OCI-LY7 (cell line): ENCODE data around the gene DOHH. TPM values are rescaled to one million over a fixed set of nuclear protein-coding genes. Genes with fewer than 3 reads are reported as not detected.

Experiments used
- BruUV-seq: library from RNA; stranded (reverse); fragments of 400-500 nt; replicated peaks from 2 replicates; lab custom pipeline; 2021; lab: Mats Ljungman, UMichigan
- CTCF ChIA-PET: fragments of 300-600 bp; sonication (Branson Sonifier 250); formaldehyde crosslinking; loops from one replicate; lab custom pipeline; 2022; ENCODE audit warnings: antibody characterized with exemption; ENCODE audit not compliant: unreplicated experiment; lab: Charles Lee
- POLR2A ChIA-PET: fragments of 300-600 bp; sonication (Branson Sonifier 250); formaldehyde crosslinking; loops from one replicate; lab custom pipeline; 2022; ENCODE audit warnings: antibody characterized with exemption; lab: Charles Lee
- DNase-seq: peaks from one replicate; pipeline ENCODE4 v3.0.0-alpha.2; 2015; ENCODE audit warnings: low spot score
- H2AFZ ChIP-seq: fragments of 200-600 bp; sonication (generic), shearing (Covaris generic); 2 replicates; pipeline ENCODE4 v1.6.1; 2014; ENCODE audit warnings: mild to moderate bottlenecking, antibody characterized with exemption, low read length, moderate library complexity
- H3K27ac ChIP-seq: fragments of 200-600 bp; sonication (generic); 2 replicates; pipeline ENCODE4 v1.5.1; 2014; ENCODE audit warnings: mixed run types, low read depth, mild to moderate bottlenecking, moderate library complexity, low read length, inconsistent platforms; ENCODE audit not compliant: poor library complexity, severe bottlenecking
- H3K36me3 ChIP-seq: fragments of 200-600 bp; sonication (generic); 2 replicates; pipeline ENCODE4 v1.6.1; 2014; ENCODE audit warnings: mild to moderate bottlenecking, antibody characterized with exemption, low read length, moderate library complexity, mixed read lengths; ENCODE audit not compliant: insufficient read depth
- H3K4me1 ChIP-seq: fragments of 200-600 bp; sonication (generic); 2 replicates; pipeline ENCODE4 v1.5.1; 2014; ENCODE audit warnings: mild to moderate bottlenecking, low read length; ENCODE audit not compliant: insufficient read depth, poor library complexity, severe bottlenecking
- H3K4me2 ChIP-seq: fragments of 200-600 bp; sonication (generic); 2 replicates; pipeline ENCODE4 v1.6.1; 2014; ENCODE audit warnings: mild to moderate bottlenecking, low read length
- H3K4me3 ChIP-seq: fragments of 200-600 bp; sonication (generic); 2 replicates; pipeline ENCODE4 v1.5.1; 2014; ENCODE audit warnings: mild to moderate bottlenecking, low read depth, low read length; ENCODE audit not compliant: poor library complexity, severe bottlenecking
- H3K79me2 ChIP-seq: fragments of 200-600 bp; sonication (generic); 2 replicates; pipeline ENCODE4 v1.6.1; 2016; ENCODE audit warnings: low read depth, mild to moderate bottlenecking, low read length, moderate library complexity, mixed read lengths; ENCODE audit not compliant: insufficient read depth
- H3K9me2 ChIP-seq: fragments of 200-600 bp; sonication (generic); 2 replicates; pipeline ENCODE4 v1.6.1; 2016; ENCODE audit warnings: mild to moderate bottlenecking, low read length, mixed read lengths; ENCODE audit not compliant: insufficient read depth
- H3K9me3 ChIP-seq: fragments of 200-600 bp; sonication (generic); 2 replicates; pipeline ENCODE4 v1.6.1; 2014; ENCODE audit warnings: mild to moderate bottlenecking, mixed run types, low read length, mixed read lengths
- H4K20me1 ChIP-seq: fragments of 200-600 bp; sonication (generic); 2 replicates; pipeline ENCODE4 v1.6.1; 2014; ENCODE audit warnings: mild to moderate bottlenecking, antibody characterized with exemption, low read length, moderate library complexity, mixed read lengths; ENCODE audit not compliant: insufficient read depth
- CTCF ChIP-seq: fragments of 200-600 bp; sonication (generic); conservative IDR thresholded peaks from 2 replicates; pipeline ENCODE4 v1.5.1; 2014; ENCODE audit warnings: mild to moderate bottlenecking, antibody characterized with exemption, low read length, moderate library complexity, mixed read lengths
- EZH2phosphoT487 ChIP-seq: fragments of 200-600 bp; sonication (generic); IDR thresholded peaks from 2 replicates; pipeline ENCODE4 v1.6.1; 2018; ENCODE audit warnings: low read depth, borderline replicate concordance, mild to moderate bottlenecking, mixed run types, antibody characterized with exemption, low read length, moderate library complexity, mixed read lengths
- intact Hi-C: fragments of 100-400 bp; cut with micrococcal nuclease; formaldehyde crosslinking; loops from one replicate; pipeline ENCODE4 v1.10.0; 2022; ENCODE audit not compliant: unreplicated experiment
- total RNA-seq, 2 experiments: library from RNA; depleted of rRNA in 1 of 2; stranded (reverse); fragments of >200 nt in 1 of 2; shearing (Covaris generic) in 1 of 2; gene quantifications; 2 replicates each; pipeline ENCODE4 v1.2.3, GENCODE V29; 2014 to 2022

DOHH gene
- total RNA-seq, 2 experiments from 2014 or later: 11.3 to 13.1 TPM

- Histone ChIP-seq H3K36me3 (peaks cover 57% of the 10 kb centered on the region), H3K9me2 (no peaks in the 10 kb centered on the region), H3K4me3 (no peak overlapping the region), H3K27ac (no peak overlapping the region), H3K4me1 (peaks cover 16% of the 10 kb centered on the region), H3K4me2 (no peak overlapping the region), H3K9me3 (no peaks in the 10 kb centered on the region), H2AFZ (no peak overlapping the region), H4K20me1 (no peaks in the 10 kb centered on the region), H3K79me2 (peaks cover 4% of the 10 kb centered on the region; the same call in 1 of the 2 replicates)
- TF ChIP-seq EZH2phosphoT487 (no peak), CTCF (no peak)
- ChIA-PET CTCF (no interaction called here), POLR2A (no interaction called here)
- DNase-seq: no peak
- BruUV-seq: no TSS peak
- intact Hi-C loops: no loop called here
Measured at GRCh38 chr19:3520166-3521103, 20.0 kb upstream of the DOHH start.

- DNase-seq: no peak
- Histone ChIP-seq H4K20me1 (no peaks in the 10 kb centered on the region), H3K79me2 (peaks cover 4% of the 10 kb centered on the region; the same call in 1 of the 2 replicates), H2AFZ (no peak overlapping the region), H3K4me1 (peaks cover 16% of the 10 kb centered on the region), H3K4me3 (no peak overlapping the region), H3K27ac (no peak overlapping the region), H3K36me3 (peaks cover 48% of the 10 kb centered on the region), H3K9me2 (no peaks in the 10 kb centered on the region), H3K9me3 (no peaks in the 10 kb centered on the region), H3K4me2 (no peak overlapping the region)
- no TSS peak for BruUV-seq
- TF ChIP-seq EZH2phosphoT487 (no peak), CTCF (no peak)
- ChIA-PET CTCF (no interaction called here), POLR2A (no interaction called here)
- intact Hi-C loops: no loop called here
Measured at GRCh38 chr19:3519126-3519525, 18.7 kb upstream of the DOHH start.

GRCh38 chr19:3518659-3519058, 18.2 kb upstream of the DOHH start:
- Histone ChIP-seq H3K27ac (no peak overlapping the region), H3K79me2 (peaks cover 4% of the 10 kb centered on the region; the same call in 1 of the 2 replicates), H3K9me2 (no peaks in the 10 kb centered on the region), H4K20me1 (no peaks in the 10 kb centered on the region), H3K4me1 (peaks cover 16% of the 10 kb centered on the region), H3K4me2 (no peak overlapping the region), H3K9me3 (no peaks in the 10 kb centered on the region), H3K4me3 (no peak overlapping the region), H3K36me3 (peaks cover 43% of the 10 kb centered on the region), H2AFZ (no peak overlapping the region)
- intact Hi-C loops: no loop called here
- no TSS peak for BruUV-seq
- ChIA-PET POLR2A (no interaction called here), CTCF (no interaction called here)
- no peak for DNase-seq
- TF ChIP-seq CTCF (no peak), EZH2phosphoT487 (no peak)
